IMR-90 (cell line): ENCODE measurements around the gene ESRRB. TPM values are rescaled to one million over a fixed set of nuclear protein-coding genes. Genes with fewer than 3 reads are reported as not detected.

Source experiments
- ATAC-seq: fragments of 200-7000 bp; cut with Tn5 transposase; 2 replicates; pipeline ENCODE4 v1.9.1; 2020; ENCODE audit warnings: low read depth, mild to moderate bottlenecking, moderate library complexity
- BruUV-seq: library from RNA; stranded (reverse); fragments of 400-500 nt; replicated peaks from 2 replicates; lab custom pipeline; 2021; lab: Mats Ljungman, UMichigan
- CTCF ChIA-PET: fragments of 300-600 bp; formaldehyde crosslinking; extraction: SDS; loops from one replicate; lab custom pipeline; 2021; ENCODE audit warnings: antibody characterized with exemption; lab: Yijun Ruan, JAX
- POLR2A ChIA-PET: fragments of 300-600 bp; sonication (Branson Sonifier 250); formaldehyde crosslinking; loops from one replicate; lab custom pipeline; 2022; ENCODE audit warnings: antibody characterized with exemption; ENCODE audit not compliant: unreplicated experiment; lab: Charles Lee
- DNase-seq: peaks from one replicate; pipeline ENCODE4 v3.0.0; 2013
- H2AFZ ChIP-seq: replicated peaks from 2 replicates; pipeline ENCODE3; 2013; ENCODE audit warnings: low read length, mild to moderate bottlenecking; ENCODE audit not compliant: poor library complexity
- H2AK5ac ChIP-seq: 2 replicates; pipeline ENCODE4 v1.6.1; 2013; ENCODE audit warnings: low read depth, low read length, inconsistent platforms
- H2AK9ac ChIP-seq: replicated peaks from 2 replicates; pipeline ENCODE3; 2013; ENCODE audit warnings: mild to moderate bottlenecking, low read depth, low read length, moderate library complexity; ENCODE audit not compliant: poor library complexity
- H2BK120ac ChIP-seq: 2 replicates; pipeline ENCODE4 v1.6.1; 2013; ENCODE audit warnings: low read depth, low read length, inconsistent platforms
- H2BK15ac ChIP-seq: 3 replicates; pipeline ENCODE4 v1.6.1; 2013; ENCODE audit warnings: low read depth, low read length, inconsistent platforms
- H2BK20ac ChIP-seq: 2 replicates; pipeline ENCODE4 v1.6.1; 2013; ENCODE audit warnings: low read depth, mild to moderate bottlenecking, inconsistent platforms, low read length, moderate library complexity
- H2BK5ac ChIP-seq: 2 replicates; pipeline ENCODE4 v1.6.1; 2013; ENCODE audit warnings: mild to moderate bottlenecking, low read depth, low read length, inconsistent platforms; ENCODE audit not compliant: poor library complexity, severe bottlenecking
- H3K14ac ChIP-seq: replicated peaks from 2 replicates; pipeline ENCODE4 v1.6.1; 2013; ENCODE audit warnings: low read depth, low read length, inconsistent platforms
- H3K18ac ChIP-seq: 2 replicates; pipeline ENCODE4 v1.6.1; 2013; ENCODE audit warnings: low read depth, low read length, control low read depth
- H3K23ac ChIP-seq: 2 replicates; pipeline ENCODE4 v1.6.1; 2013; ENCODE audit warnings: low read depth, low read length, inconsistent platforms
- H3K27ac ChIP-seq: 2 replicates; pipeline ENCODE4 v1.5.1; 2013; ENCODE audit warnings: mild to moderate bottlenecking, control low read depth, low read length; ENCODE audit not compliant: insufficient read depth
- H3K27me3 ChIP-seq: 2 replicates; pipeline ENCODE4 v1.6.1; 2013; ENCODE audit warnings: low read length; ENCODE audit not compliant: control insufficient read depth, insufficient read depth
- H3K36me3 ChIP-seq: 2 replicates; pipeline ENCODE4 v1.6.1; 2013; ENCODE audit warnings: low read length, mixed read lengths; ENCODE audit not compliant: control insufficient read depth, insufficient read depth
- H3K4ac ChIP-seq: 2 replicates; pipeline ENCODE4 v1.6.1; 2013; ENCODE audit warnings: low read depth, low read length, inconsistent platforms
- H3K4me1 ChIP-seq: 2 replicates; pipeline ENCODE4 v1.6.1; 2013; ENCODE audit warnings: low read length, mixed read lengths; ENCODE audit not compliant: control insufficient read depth, insufficient read depth
- H3K4me2 ChIP-seq: 2 replicates; pipeline ENCODE4 v1.6.1; 2013; ENCODE audit warnings: low read depth, mild to moderate bottlenecking, control low read depth, low read length, moderate library complexity
- H3K4me3 ChIP-seq: 2 replicates; pipeline ENCODE4 v1.5.1; 2013; ENCODE audit warnings: low read depth, mild to moderate bottlenecking, control low read depth, low read length, moderate library complexity; ENCODE audit not compliant: insufficient read depth
- H3K56ac ChIP-seq: 2 replicates; pipeline ENCODE4 v1.6.1; 2013; ENCODE audit warnings: low read length, inconsistent platforms; ENCODE audit not compliant: insufficient read depth; ENCODE audit errors: extremely low read depth
- H3K79me1 ChIP-seq, 2 experiments: 2 replicates each; pipeline ENCODE4 v1.6.1; 2013; ENCODE audit warnings: low read length in 2 of 2, inconsistent platforms in 1 of 2, low read depth in 1 of 2
- H3K9ac ChIP-seq: 2 replicates; pipeline ENCODE4 v1.6.1; 2013; ENCODE audit warnings: low read depth, low read length, control low read depth
- H3K9me1 ChIP-seq: 2 replicates; pipeline ENCODE4 v1.6.1; 2013; ENCODE audit warnings: low read length, inconsistent platforms; ENCODE audit not compliant: insufficient read depth
- H3K9me3 ChIP-seq: 2 replicates; pipeline ENCODE4 v1.6.1; 2013; ENCODE audit warnings: low read length; ENCODE audit not compliant: control insufficient read depth, insufficient read depth
- H4K20me1 ChIP-seq: 2 replicates; pipeline ENCODE4 v1.6.1; 2013; ENCODE audit warnings: low read length, inconsistent platforms; ENCODE audit not compliant: insufficient read depth
- H4K5ac ChIP-seq: 2 replicates; pipeline ENCODE4 v1.6.1; 2013; ENCODE audit warnings: mild to moderate bottlenecking, low read depth, low read length, control low read depth
- H4K8ac ChIP-seq, 2 experiments: 2 replicates each; pipeline ENCODE4 v1.6.1; 2013; ENCODE audit warnings: low read depth in 2 of 2, low read length in 2 of 2, control low read depth in 1 of 2, inconsistent platforms in 1 of 2
- H4K91ac ChIP-seq: 2 replicates; pipeline ENCODE4 v1.6.1; 2013; ENCODE audit warnings: low read depth, low read length, inconsistent platforms; ENCODE audit not compliant: insufficient read depth
- CEBPB ChIP-seq: IDR thresholded peaks from 2 replicates; pipeline ENCODE4 v1.6.1; 2012; ENCODE audit warnings: low read depth, low read length, improper control_type of control experiment
- CHD1 ChIP-seq: IDR thresholded peaks from 2 replicates; pipeline ENCODE4 v1.6.1; 2012; ENCODE audit warnings: low read depth, low read length, improper control_type of control experiment
- MAZ ChIP-seq: IDR thresholded peaks from 2 replicates; pipeline ENCODE4 v1.6.1; 2012; ENCODE audit warnings: low read depth, mild to moderate bottlenecking, low read length, improper control_type of control experiment, moderate library complexity, borderline replicate concordance
- POLR2A ChIP-seq: IDR thresholded peaks from 2 replicates; pipeline ENCODE4 v1.6.1; 2012; ENCODE audit warnings: mild to moderate bottlenecking, low read depth, low read length
- RCOR1 ChIP-seq: IDR thresholded peaks from 2 replicates; pipeline ENCODE4 v1.6.1; 2012; ENCODE audit warnings: mild to moderate bottlenecking, low read length, improper control_type of control experiment; ENCODE audit not compliant: insufficient replicate concordance
- WGBS, 2 experiments: methylation state at CpG; one replicate each; pipeline versions ENCODE4 v1.1.5 to v1.1.7; 2013; ENCODE audit warnings: missing lambda C conversion rate in 2 of 2; ENCODE audit not compliant: insufficient read length in 1 of 2; ENCODE audit errors: extremely low coverage in 2 of 2; 5-methylcytosine and 5-hydroxymethylcytosine counted together
- dilution Hi-C: fragments of 300-500 bp; cut with HindIII; formaldehyde crosslinking; loops from one replicate; pipeline ENCODE4 v1.14.3; 2018; ENCODE audit warnings: low sequenced_read_pairs; ENCODE audit not compliant: unreplicated experiment
- in situ Hi-C: fragments of 300-500 bp; cut with MboI; formaldehyde crosslinking; loops from 3 replicates; pipeline ENCODE4 v1.14.3; 2019; ENCODE audit warnings: low sequenced_read_pairs, inconsistent platforms, mixed read lengths
- intact Hi-C: fragments of 100-400 bp; cut with micrococcal nuclease; formaldehyde crosslinking; loops from 2 replicates; pipeline ENCODE4 v1.10.0; 2022
- polyA plus RNA-seq, 3 experiments: library from polyadenylated mRNA; depleted of rRNA; stranded (reverse); fragments of >200 nt; gene quantifications; 2 replicates each; pipeline ENCODE4 v1.2.3, GENCODE V29; 2012; ENCODE audit warnings: low replicate concordance in 1 of 3
- total RNA-seq: library from RNA; depleted of rRNA; stranded (reverse); fragments of >200 nt; gene quantifications from 2 replicates; pipeline ENCODE4 v1.2.3, GENCODE V29; 2012
- TF ChIP-seq, protein P1 (sequence below): conservative IDR thresholded peaks from 2 replicates; pipeline ENCODE4 v1.5.1; 2012; ENCODE audit warnings: mild to moderate bottlenecking, low read depth, low read length, improper control_type of control experiment

ESRRB gene
- total and polyA plus RNA-seq, 2 of the 4 experiments (the other 2 are of a cell fraction): not detected

DNA sequence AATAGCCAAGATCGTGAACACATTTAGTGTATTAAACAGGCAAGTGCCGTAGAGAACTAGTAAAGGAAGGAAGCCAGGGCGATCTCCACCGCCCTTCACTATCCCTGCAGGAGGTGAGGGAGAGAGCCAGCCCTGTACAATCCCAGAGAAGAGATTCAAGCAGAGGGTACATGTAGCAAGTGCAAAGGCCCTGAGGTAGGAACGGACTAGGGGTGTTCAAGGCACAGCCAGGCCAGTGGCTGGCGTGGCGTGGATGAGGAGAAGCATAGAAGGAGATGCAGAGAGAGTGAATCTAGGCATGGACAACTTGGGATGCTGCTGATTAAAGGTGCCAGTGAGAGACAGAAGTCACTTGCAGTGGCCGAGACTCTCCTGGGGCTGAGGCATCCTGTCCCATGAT is 39.1 kb upstream of the ESRRB start:
- dilution Hi-C loops (no loop called here), intact Hi-C loops (no loop called here), in situ Hi-C loops (no loop called here)
- ChIA-PET POLR2A (no interaction called here), CTCF (no interaction called here)
- H4K20me1 ChIP-seq: no peaks in the 10 kb centered on the region
- H3K4me2 ChIP-seq: no peak overlapping the region
- peaks cover 14% of the 10 kb centered on the region for H3K27me3 ChIP-seq
- no peak overlapping the region for H3K9ac ChIP-seq
- no peak overlapping the region for H4K5ac ChIP-seq
- no peaks in the 10 kb centered on the region for H3K9me3 ChIP-seq
- H3K27ac ChIP-seq: no peak overlapping the region
- no peaks in the 10 kb centered on the region for H3K4me1 ChIP-seq
- no peak overlapping the region for H2AK9ac ChIP-seq
- H3K79me1 ChIP-seq: no peaks in the 10 kb centered on the region
- no peak overlapping the region for H3K14ac ChIP-seq
- DNase-seq (no peak), ATAC-seq (no peak)
- H4K91ac ChIP-seq: no peak overlapping the region
- no peak overlapping the region for H3K18ac ChIP-seq
- WGBS, 2 experiments: 63% methylated on average over 7 of the region's 8 CpGs; no CpG with 5 or more reads in 1 of the 2 experiments
- no peak overlapping the region for H3K4me3 ChIP-seq
- no peak overlapping the region for H3K56ac ChIP-seq
- no peak overlapping the region for H2BK15ac ChIP-seq
- no peak overlapping the region for H2BK20ac ChIP-seq
- no peaks in the 10 kb centered on the region for H3K9me1 ChIP-seq
- no peak overlapping the region for H2BK120ac ChIP-seq
- H2AFZ ChIP-seq: no peak overlapping the region
- no peak overlapping the region for H3K23ac ChIP-seq
- H3K4ac ChIP-seq: no peak overlapping the region
- H2BK5ac ChIP-seq: no peak overlapping the region
- BruUV-seq: no TSS peak
- no peak overlapping the region for H4K8ac ChIP-seq
- no peak overlapping the region for H2AK5ac ChIP-seq
- H3K36me3 ChIP-seq: no peaks in the 10 kb centered on the region
- TF ChIP-seq MAZ (no peak), CHD1 (no peak), CEBPB (no peak), RCOR1 (no peak), POLR2A (no peak)
- TF ChIP-seq, protein P1, sequence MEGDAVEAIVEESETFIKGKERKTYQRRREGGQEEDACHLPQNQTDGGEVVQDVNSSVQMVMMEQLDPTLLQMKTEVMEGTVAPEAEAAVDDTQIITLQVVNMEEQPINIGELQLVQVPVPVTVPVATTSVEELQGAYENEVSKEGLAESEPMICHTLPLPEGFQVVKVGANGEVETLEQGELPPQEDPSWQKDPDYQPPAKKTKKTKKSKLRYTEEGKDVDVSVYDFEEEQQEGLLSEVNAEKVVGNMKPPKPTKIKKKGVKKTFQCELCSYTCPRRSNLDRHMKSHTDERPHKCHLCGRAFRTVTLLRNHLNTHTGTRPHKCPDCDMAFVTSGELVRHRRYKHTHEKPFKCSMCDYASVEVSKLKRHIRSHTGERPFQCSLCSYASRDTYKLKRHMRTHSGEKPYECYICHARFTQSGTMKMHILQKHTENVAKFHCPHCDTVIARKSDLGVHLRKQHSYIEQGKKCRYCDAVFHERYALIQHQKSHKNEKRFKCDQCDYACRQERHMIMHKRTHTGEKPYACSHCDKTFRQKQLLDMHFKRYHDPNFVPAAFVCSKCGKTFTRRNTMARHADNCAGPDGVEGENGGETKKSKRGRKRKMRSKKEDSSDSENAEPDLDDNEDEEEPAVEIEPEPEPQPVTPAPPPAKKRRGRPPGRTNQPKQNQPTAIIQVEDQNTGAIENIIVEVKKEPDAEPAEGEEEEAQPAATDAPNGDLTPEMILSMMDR: no peak
